ENCODE results near the gene KIF12.

KIF12 gene

GRCh38 chr9:114105236-114105635 is 6.1 kb upstream of the KIF12 start:
- no peak for DNase-seq

- DNase-seq = no peak
These were observed 3.4 kb upstream of the KIF12 start for GRCh38 chr9:114102484-114102883.

GRCh38 chr9:114100536-114100935 is 1.4 kb upstream of the KIF12 start:
- DNase-seq = no peak

GRCh38 chr9:114099669-114100270 is 678 bp upstream of the KIF12 start:
- DNase-seq = no peak

GRCh38 chr9:114098021-114098935 is 814 bp downstream of the KIF12 start:
- peak; percentile 19 to 21 for DNase-seq

- DNase-seq = no peak
These were observed 1.5 kb downstream of the KIF12 start for GRCh38 chr9:114097613-114098020.

GRCh38 chr9:114096866-114097612 is 2.1 kb downstream of the KIF12 start:
- DNase-seq = no peak

GRCh38 chr9:114096041-114096511 is 3.0 kb downstream of the KIF12 start:
- peak; percentile 11 to 13 for DNase-seq

GRCh38 chr9:114094971-114095370 is 4.1 kb downstream of the KIF12 start:
- DNase-seq = no peak

GRCh38 chr9:114093761-114094505 is 5.2 kb downstream of the KIF12 start:
- no peak for DNase-seq

- DNase-seq = no peak
These were observed 6.0 kb downstream of the KIF12 start for GRCh38 chr9:114093031-114093471.

GRCh38 chr9:114092336-114092735 is 6.8 kb downstream of the KIF12 start:
- no peak for DNase-seq

- DNase-seq = no peak
These were observed 7.4 kb downstream of the KIF12 start for GRCh38 chr9:114091711-114092110.

GRCh38 chr9:114090798-114091197 is 8.3 kb downstream of the KIF12 start:
- DNase-seq = no peak

GRCh38 chr9:114089206-114089840 is 9.8 kb downstream of the KIF12 start:
- DNase-seq = no peak

- DNase-seq = no peak
These were observed 10.4 kb downstream of the KIF12 start for GRCh38 chr9:114088571-114089170.

GRCh38 chr9:114087721-114088120 is 11.4 kb downstream of the KIF12 start:
- DNase-seq = no peak

GRCh38 chr9:114086607-114087006 is 12.5 kb downstream of the KIF12 start:
- DNase-seq = no peak

GRCh38 chr9:114086009-114086408 is 13.1 kb downstream of the KIF12 start:
- no peak for DNase-seq

- no peak for DNase-seq
These were observed 13.7 kb downstream of the KIF12 start for GRCh38 chr9:114085387-114085789.

GRCh38 chr9:114084282-114085073 is 14.6 kb downstream of the KIF12 start:
- no peak for DNase-seq
